HG02763 (cell line): Measurements from ENCODE around the gene PLXDC1.

Experiments used
- ATAC-seq: cut with Tn5 transposase; IDR thresholded peaks from one replicate; pipeline ENCODE4 v1.9.1; 2021; ENCODE audit warnings: mild to moderate bottlenecking, moderate library complexity; ENCODE audit not compliant: unreplicated experiment

The PLXDC1 gene

GRCh38 chr17:39018267-39019134 lies 132.9 kb downstream of the PLXDC1 start:
- no peak for ATAC-seq

GRCh38 chr17:39016193-39017153 lies 135.0 kb downstream of the PLXDC1 start:
- no peak for ATAC-seq

GRCh38 chr17:39015546-39015935 lies 135.9 kb downstream of the PLXDC1 start:
- no peak for ATAC-seq

- no peak for ATAC-seq
These were observed 136.5 kb downstream of the PLXDC1 start for GRCh38 chr17:39014795-39015545.

- ATAC-seq = no peak
These were observed 137.2 kb downstream of the PLXDC1 start for GRCh38 chr17:39014044-39014794.
